ENCODE data around the gene RAB3D. TPM values are rescaled to one million over a fixed set of nuclear protein-coding genes. Genes with fewer than 3 reads are reported as not detected.
"Not testable (repeated sequence)": the region's sequence is repeated elsewhere in the genome, so short reads cannot be mapped to it uniquely, and the experiment has no call there.

Gene RAB3D
- total RNA-seq, 3 donors from 2014 or later = 17.9 to 23.7 (median 22.6) TPM

GRCh38 chr19:11337080-11337479 lies 2.4 kb downstream of the RAB3D start:
- no peaks in the 10 kb centered on the region for H3K9me3 ChIP-seq
- TF ChIP-seq CTCF (IDR thresholded peaks at IDR 0.05) = no peak
- TF ChIP-seq POLR2AphosphoS5 (IDR thresholded peaks at IDR 0.05) = no peak
- no peak for TF ChIP-seq POLR2A (IDR thresholded peaks at IDR 0.05)
- no peaks in the 10 kb centered on the region for H3K4me1 ChIP-seq
- no peaks in the 10 kb centered on the region for H3K36me3 ChIP-seq
- H3K27me3 ChIP-seq = no peaks in the 10 kb centered on the region
- intact Hi-C loops (cut with DNase I; ENCODE audit: low total_unique reads) = no loop called here
- no peak overlapping the region for H3K4me3 ChIP-seq
- H3K27ac ChIP-seq = no peak overlapping the region
- DNase-seq (ENCODE audit: low spot score in 2 of 2) = no peak

GRCh38 chr19:11335449-11336146 lies 3.9 kb downstream of the RAB3D start:
- H3K4me3 ChIP-seq = no peak overlapping the region
- TF ChIP-seq CTCF (IDR thresholded peaks at IDR 0.05) (no peak), POLR2AphosphoS5 (IDR thresholded peaks at IDR 0.05) (no peak), POLR2A (IDR thresholded peaks at IDR 0.05) (no peak)
- H3K27me3 ChIP-seq = no peaks in the 10 kb centered on the region
- intact Hi-C loops (cut with DNase I; ENCODE audit: low total_unique reads) = no loop called here
- no peak overlapping the region for H3K27ac ChIP-seq
- no peaks in the 10 kb centered on the region for H3K36me3 ChIP-seq
- no peaks in the 10 kb centered on the region for H3K4me1 ChIP-seq
- no peak for DNase-seq (ENCODE audit: low spot score in 2 of 2)
- H3K9me3 ChIP-seq = no peaks in the 10 kb centered on the region

GRCh38 chr19:11333838-11334237 lies 5.6 kb downstream of the RAB3D start:
- H3K27me3 ChIP-seq; H3K9me3 ChIP-seq; H3K36me3 ChIP-seq; H3K4me1 ChIP-seq; DNase-seq (ENCODE audit: low spot score in 2 of 2); intact Hi-C loops (cut with DNase I; ENCODE audit: low total_unique reads); H3K27ac ChIP-seq; H3K4me3 ChIP-seq: not testable (repeated sequence)

- no peak overlapping the region for H3K4me3 ChIP-seq
- no peaks in the 10 kb centered on the region for H3K36me3 ChIP-seq
- DNase-seq (ENCODE audit: low spot score in 2 of 2) = no peak
- H3K27me3 ChIP-seq = no peaks in the 10 kb centered on the region
- intact Hi-C loops (cut with DNase I; ENCODE audit: low total_unique reads) = no loop called here
- no peaks in the 10 kb centered on the region for H3K9me3 ChIP-seq
- no peak overlapping the region for H3K27ac ChIP-seq
- TF ChIP-seq CTCF (IDR thresholded peaks at IDR 0.05) = no peak
- TF ChIP-seq POLR2AphosphoS5 (IDR thresholded peaks at IDR 0.05) = no peak
- TF ChIP-seq POLR2A (IDR thresholded peaks at IDR 0.05) = no peak
- no peaks in the 10 kb centered on the region for H3K4me1 ChIP-seq
Observed at GRCh38 chr19:11332822-11333221, 6.6 kb downstream of the RAB3D start.

- DNase-seq (ENCODE audit: low spot score in 2 of 2) = no peak
- H3K36me3 ChIP-seq = no peaks in the 10 kb centered on the region
- no peak overlapping the region for H3K4me3 ChIP-seq
- no peak overlapping the region for H3K27ac ChIP-seq
- no peaks in the 10 kb centered on the region for H3K9me3 ChIP-seq
- H3K27me3 ChIP-seq = no peaks in the 10 kb centered on the region
- H3K4me1 ChIP-seq = no peaks in the 10 kb centered on the region
- no peak for TF ChIP-seq CTCF (IDR thresholded peaks at IDR 0.05)
- no peak for TF ChIP-seq POLR2A (IDR thresholded peaks at IDR 0.05)
- TF ChIP-seq POLR2AphosphoS5 (IDR thresholded peaks at IDR 0.05) = no peak
- intact Hi-C loops (cut with DNase I; ENCODE audit: low total_unique reads) = no loop called here
Observed at GRCh38 chr19:11331502-11331901, 8.0 kb downstream of the RAB3D start.
